Suprapubic skin (tissue), 3 donors: ENCODE data around the gene AFMID.

ENCODE experiments used
- EP300 ChIP-seq: sonication (generic); formaldehyde crosslinking; IDR thresholded peaks from one replicate; pipeline ENCODE4 v1.6.1; 2017; ENCODE audit warnings: antibody characterized with exemption
- POLR2A ChIP-seq, 2 donors: fragments of 450-650 bp; IDR thresholded peaks; one replicate each; pipeline ENCODE4 v1.6.1; 2017; ENCODE audit warnings: antibody characterized with exemption in 2 of 2, mild to moderate bottlenecking in 2 of 2, moderate library complexity in 2 of 2
- TF ChIP-seq, protein P1 (sequence below), 2 donors: fragments of 200-600 bp in 1 of 2; fragments of 450-650 bp in 1 of 2; sonication (generic) in 1 of 2; IDR thresholded peaks; one replicate each; pipeline ENCODE4 v1.5.1; 2016 to 2019; ENCODE audit warnings: antibody characterized with exemption in 2 of 2, mild to moderate bottlenecking in 1 of 2, moderate library complexity in 1 of 2

DNA sequence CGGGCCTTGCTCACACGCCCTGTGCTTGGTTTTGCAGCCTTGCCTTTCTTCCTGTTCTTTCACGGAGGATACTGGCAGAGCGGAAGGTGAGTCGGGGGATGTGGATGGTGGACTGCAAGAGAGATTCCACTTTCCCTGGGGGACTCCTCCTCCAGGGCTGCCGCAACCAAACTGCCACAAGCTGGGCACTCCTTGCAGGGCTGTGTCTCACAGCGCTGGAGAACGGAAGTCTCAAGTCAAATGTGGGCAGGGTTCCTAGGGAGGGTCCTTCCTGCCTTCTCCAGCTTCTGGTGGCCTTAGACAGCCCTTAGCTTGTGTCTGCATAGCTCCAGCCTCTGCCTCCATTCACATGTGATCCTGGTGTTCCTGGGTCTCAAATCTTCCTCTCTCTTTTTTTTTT is 15.5 kb downstream of the AFMID start:
- no peak for TF ChIP-seq POLR2A (IDR thresholded peaks at IDR 0.05)
- TF ChIP-seq, protein P1, sequence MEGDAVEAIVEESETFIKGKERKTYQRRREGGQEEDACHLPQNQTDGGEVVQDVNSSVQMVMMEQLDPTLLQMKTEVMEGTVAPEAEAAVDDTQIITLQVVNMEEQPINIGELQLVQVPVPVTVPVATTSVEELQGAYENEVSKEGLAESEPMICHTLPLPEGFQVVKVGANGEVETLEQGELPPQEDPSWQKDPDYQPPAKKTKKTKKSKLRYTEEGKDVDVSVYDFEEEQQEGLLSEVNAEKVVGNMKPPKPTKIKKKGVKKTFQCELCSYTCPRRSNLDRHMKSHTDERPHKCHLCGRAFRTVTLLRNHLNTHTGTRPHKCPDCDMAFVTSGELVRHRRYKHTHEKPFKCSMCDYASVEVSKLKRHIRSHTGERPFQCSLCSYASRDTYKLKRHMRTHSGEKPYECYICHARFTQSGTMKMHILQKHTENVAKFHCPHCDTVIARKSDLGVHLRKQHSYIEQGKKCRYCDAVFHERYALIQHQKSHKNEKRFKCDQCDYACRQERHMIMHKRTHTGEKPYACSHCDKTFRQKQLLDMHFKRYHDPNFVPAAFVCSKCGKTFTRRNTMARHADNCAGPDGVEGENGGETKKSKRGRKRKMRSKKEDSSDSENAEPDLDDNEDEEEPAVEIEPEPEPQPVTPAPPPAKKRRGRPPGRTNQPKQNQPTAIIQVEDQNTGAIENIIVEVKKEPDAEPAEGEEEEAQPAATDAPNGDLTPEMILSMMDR (IDR thresholded peaks at IDR 0.05), result no peak
- TF ChIP-seq EP300, result no peak
